CD4-positive, alpha-beta memory T cell (primary cell): ENCODE results near the gene CUBN. TPM values are rescaled to one million over a fixed set of nuclear protein-coding genes. Genes with fewer than 3 reads are reported as not detected.

ENCODE experiments used
- CTCF ChIA-PET: fragments of 350-600 bp; sonication (Branson Sonifier 250); formaldehyde crosslinking; loops from one replicate; lab custom pipeline; 2021; ENCODE audit warnings: inconsistent platforms; ENCODE audit not compliant: partially characterized antibody; lab: Charles Lee
- POLR2A ChIA-PET: fragments of 350-600 bp; sonication (Branson Sonifier 250); formaldehyde crosslinking; loops from one replicate; lab custom pipeline; 2021; ENCODE audit not compliant: partially characterized antibody; lab: Charles Lee
- DNase-seq, 5 donors: peaks; one replicate each; pipeline versions ENCODE4 v3.0.0 to v3.0.0-alpha.2; 2020 to 2022; ENCODE audit warnings: mixed read lengths in 1 of 5
- H3K27ac ChIP-seq: one replicate; pipeline ENCODE4 v1.7.0; 2013; ENCODE audit warnings: low read depth, low read length
- H3K27me3 ChIP-seq: 2 replicates; pipeline ENCODE4 v1.7.0; 2013; ENCODE audit warnings: mild to moderate bottlenecking, low read length, moderate library complexity; ENCODE audit not compliant: insufficient read depth
- H3K36me3 ChIP-seq: 2 replicates; pipeline ENCODE4 v1.7.0; 2013; ENCODE audit warnings: mild to moderate bottlenecking, low read length, moderate library complexity; ENCODE audit not compliant: insufficient read depth
- H3K4me1 ChIP-seq: 2 replicates; pipeline ENCODE4 v1.7.0; 2013; ENCODE audit warnings: mild to moderate bottlenecking, low read length, moderate library complexity; ENCODE audit not compliant: insufficient read depth
- H3K4me3 ChIP-seq, 2 donors: one replicate each; pipeline ENCODE4 v1.7.0; 2013; ENCODE audit warnings: low read length in 2 of 2, mild to moderate bottlenecking in 1 of 2
- H3K9me3 ChIP-seq, 2 donors: one replicate each; pipeline ENCODE4 v1.7.0; 2013; ENCODE audit warnings: low read length in 2 of 2, control low read depth in 1 of 2; ENCODE audit not compliant: control insufficient read depth in 1 of 2
- H3K27ac Mint-ChIP-seq, 7 donors: one replicate each; pipeline ENCODE4 v1.8.0; 2020 to 2021; ENCODE audit warnings: mixed read lengths in 7 of 7, mild to moderate bottlenecking in 6 of 7, inconsistent platforms in 3 of 7, moderate library complexity in 3 of 7
- H3K27me3 Mint-ChIP-seq, 2 donors: one replicate each; pipeline ENCODE4 v1.8.0; 2020 to 2021; ENCODE audit warnings: mixed read lengths in 2 of 2
- H3K36me3 Mint-ChIP-seq, 2 donors: one replicate each; pipeline ENCODE4 v1.8.0; 2020 to 2021; ENCODE audit warnings: mixed read lengths in 2 of 2, inconsistent platforms in 1 of 2, mild to moderate bottlenecking in 1 of 2
- H3K4me1 Mint-ChIP-seq, 4 donors: one replicate each; pipeline ENCODE4 v1.8.0; 2020 to 2021; ENCODE audit warnings: mixed read lengths in 4 of 4, mild to moderate bottlenecking in 1 of 4
- H3K4me3 Mint-ChIP-seq, 8 donors: one replicate each; pipeline ENCODE4 v1.8.0; 2020 to 2021; ENCODE audit warnings: mixed read lengths in 8 of 8, mild to moderate bottlenecking in 7 of 8, moderate library complexity in 6 of 8, inconsistent platforms in 3 of 8
- H3K9me3 Mint-ChIP-seq, 8 donors: one replicate each; pipeline ENCODE4 v1.8.0; 2020 to 2021; ENCODE audit warnings: mixed read lengths in 8 of 8, mild to moderate bottlenecking in 5 of 8, inconsistent platforms in 3 of 8, moderate library complexity in 1 of 8
- intact Hi-C: fragments of 100-400 bp; cut with micrococcal nuclease; formaldehyde crosslinking; loops from one replicate; pipeline ENCODE4 v1.15.1; 2023
- polyA plus RNA-seq, 2 donors: library from polyadenylated mRNA; unstranded; fragments of 300-500 nt; fragmentation: Illumina TruSeq; gene quantifications; one replicate each; pipeline ENCODE4 v1.2.3, GENCODE V29; 2021
- total RNA-seq, 2 experiments: library from RNA; stranded (reverse); gene quantifications; one replicate each; pipeline ENCODE4 v1.2.3, GENCODE V29; 2021

Gene CUBN
- total and polyA plus RNA-seq, 4 experiments from 2014 or later = 0.49 to 10.9 (median 8.5) TPM; not detected in 1

GRCh38 chr10:16798571-16798970, 331.0 kb downstream of the CUBN start:
- ChIA-PET POLR2A (no interaction called here), CTCF (no interaction called here)
- H3K36me3 ChIP-seq = no peaks in the 10 kb centered on the region
- intact Hi-C loops = no loop called here
- H3K27me3 ChIP-seq = no peaks in the 10 kb centered on the region
- H3K4me3 ChIP-seq = no peak overlapping the region
- no peaks in the 10 kb centered on the region for H3K9me3 Mint-ChIP-seq
- no peak for DNase-seq
- H3K27ac Mint-ChIP-seq = peak overlapping the region in 1 of 7 donors; percentile 3
- H3K27me3 Mint-ChIP-seq = no peaks in the 10 kb centered on the region
- no peak overlapping the region for H3K4me3 Mint-ChIP-seq
- peaks cover 14% of the 10 kb centered on the region for H3K4me1 ChIP-seq
- H3K4me1 Mint-ChIP-seq = peaks cover 31 to 58% (median 37%) of the 10 kb centered on the region in 4 donors
- H3K27ac ChIP-seq = no peak overlapping the region
- no peaks in the 10 kb centered on the region for H3K9me3 ChIP-seq
- peaks cover 21 to 39% of the 10 kb centered on the region in 2 donors for H3K36me3 Mint-ChIP-seq

GRCh38 chr10:16795410-16796073, 334.1 kb downstream of the CUBN start:
- no peaks in the 10 kb centered on the region for H3K9me3 ChIP-seq
- H3K27me3 ChIP-seq = no peaks in the 10 kb centered on the region
- peak overlapping the region in 4 of 7 donors; percentile 3 to 63 (median 23) for H3K27ac Mint-ChIP-seq
- POLR2A ChIA-PET = interaction anchor here (3.2 kb wide), 1 partner anchor 22 kb away, joined by 8 read pairs; the partner anchor contains the start of gene RSU1
- no peak overlapping the region for H3K27ac ChIP-seq
- no peaks in the 10 kb centered on the region for H3K27me3 Mint-ChIP-seq
- no peak for DNase-seq
- peaks cover 6% of the 10 kb centered on the region for H3K4me1 ChIP-seq
- H3K4me3 Mint-ChIP-seq = no peak overlapping the region
- H3K36me3 Mint-ChIP-seq = peaks cover 34 to 46% of the 10 kb centered on the region in 2 donors
- CTCF ChIA-PET = interaction anchor here (0.6 to 2.1 kb wide), 6 partner anchors 9 to 122 kb away, joined by 3 to 6 read pairs (median 4); partner anchors contain the start of gene RSU1
- intact Hi-C loops = no loop called here
- peaks cover 20 to 43% (median 27%) of the 10 kb centered on the region in 4 donors for H3K4me1 Mint-ChIP-seq
- H3K4me3 ChIP-seq = no peak overlapping the region
- no peaks in the 10 kb centered on the region for H3K9me3 Mint-ChIP-seq
- H3K36me3 ChIP-seq = no peaks in the 10 kb centered on the region

GRCh38 chr10:16794005-16794404, 335.6 kb downstream of the CUBN start:
- no peaks in the 10 kb centered on the region for H3K27me3 Mint-ChIP-seq
- POLR2A ChIA-PET = interaction anchor here (1.3 to 3.2 kb wide), 2 partner anchors 24 kb away, joined by 3 to 8 read pairs; partner anchors contain the start of gene RSU1
- no peak for DNase-seq
- H3K27ac Mint-ChIP-seq = peak overlapping the region in 4 of 7 donors; percentile 5 to 73 (median 55)
- no peak overlapping the region for H3K4me3 Mint-ChIP-seq
- Histone ChIP-seq H3K27ac (no peak overlapping the region), H3K4me1 (peaks cover 1% of the 10 kb centered on the region), H3K27me3 (no peaks in the 10 kb centered on the region), H3K9me3 (no peaks in the 10 kb centered on the region), H3K4me3 (no peak overlapping the region), H3K36me3 (no peaks in the 10 kb centered on the region)
- H3K9me3 Mint-ChIP-seq = no peaks in the 10 kb centered on the region
- peaks cover 14 to 28% (median 24%) of the 10 kb centered on the region in 4 donors for H3K4me1 Mint-ChIP-seq
- CTCF ChIA-PET = interaction anchor here (1.9 kb wide), 1 partner anchor 11 kb away, joined by 6 read pairs; no protein-coding TSS in a partner anchor
- intact Hi-C loops = no loop called here
- peaks cover 38 to 59% of the 10 kb centered on the region in 2 donors for H3K36me3 Mint-ChIP-seq

GRCh38 chr10:16792675-16793074, 336.9 kb downstream of the CUBN start:
- no peaks in the 10 kb centered on the region for H3K27me3 ChIP-seq
- no peaks in the 10 kb centered on the region for H3K36me3 ChIP-seq
- Mint-ChIP-seq H3K27me3 (no peaks in the 10 kb centered on the region), H3K27ac (peak overlapping the region in 2 of 7 donors; percentile 44 to 59), H3K36me3 (peaks cover 35 to 55% of the 10 kb centered on the region in 2 donors), H3K4me1 (peaks cover 24 to 34% (median 32%) of the 10 kb centered on the region in 4 donors), H3K4me3 (no peak overlapping the region), H3K9me3 (no peaks in the 10 kb centered on the region)
- H3K4me3 ChIP-seq = no peak overlapping the region
- no peak overlapping the region for H3K27ac ChIP-seq
- intact Hi-C loops = no loop called here
- peaks cover 14% of the 10 kb centered on the region for H3K4me1 ChIP-seq
- DNase-seq = no peak
- ChIA-PET CTCF (interaction anchor here (1.5 to 1.9 kb wide), 2 partner anchors 12 to 15 kb away, joined by 6 read pairs; no protein-coding TSS in a partner anchor), POLR2A (interaction anchor here (1.3 kb wide), 1 partner anchor 25 kb away, joined by 3 read pairs; the partner anchor contains the start of gene RSU1)
- H3K9me3 ChIP-seq = no peaks in the 10 kb centered on the region

- intact Hi-C loops = no loop called here
- no peak overlapping the region for H3K4me3 ChIP-seq
- no peak for DNase-seq
- H3K27me3 ChIP-seq = no peaks in the 10 kb centered on the region
- CTCF ChIA-PET = interaction anchor here (0.6 to 1.4 kb wide), 2 partner anchors 24 to 469 kb away, joined by 3 to 5 read pairs; no protein-coding TSS in a partner anchor
- Mint-ChIP-seq H3K27ac (peak overlapping the region; percentile 87 to 100 (median 99)), H3K36me3 (peaks cover 30 to 57% of the 10 kb centered on the region in 2 donors), H3K27me3 (no peaks in the 10 kb centered on the region), H3K4me1 (peaks cover 26 to 48% (median 33%) of the 10 kb centered on the region in 4 donors), H3K4me3 (no peak overlapping the region), H3K9me3 (peaks cover 0 to 3% (median 0%) of the 10 kb centered on the region in 8 donors)
- peaks cover 28% of the 10 kb centered on the region for H3K4me1 ChIP-seq
- H3K27ac ChIP-seq = peak overlapping the region; percentile 76
- no peaks in the 10 kb centered on the region for H3K36me3 ChIP-seq
- no peaks in the 10 kb centered on the region for H3K9me3 ChIP-seq
- POLR2A ChIA-PET = interaction anchor here (4.0 kb wide), 1 partner anchor 28 kb away, joined by 19 read pairs; the partner anchor contains the start of gene RSU1
Observed at GRCh38 chr10:16789765-16790164, 339.8 kb downstream of the CUBN start.

- Histone ChIP-seq H3K36me3 (no peaks in the 10 kb centered on the region), H3K9me3 (no peaks in the 10 kb centered on the region), H3K4me1 (peaks cover 28% of the 10 kb centered on the region), H3K27me3 (no peaks in the 10 kb centered on the region), H3K27ac (peak overlapping the region; percentile 76), H3K4me3 (no peak overlapping the region)
- Mint-ChIP-seq H3K4me1 (peaks cover 26 to 48% (median 33%) of the 10 kb centered on the region in 4 donors), H3K27me3 (no peaks in the 10 kb centered on the region), H3K9me3 (peaks cover 0 to 3% (median 0%) of the 10 kb centered on the region in 8 donors), H3K36me3 (peaks cover 28 to 53% of the 10 kb centered on the region in 2 donors), H3K27ac (peak overlapping the region; percentile 87 to 100 (median 99)), H3K4me3 (no peak overlapping the region)
- CTCF ChIA-PET = interaction anchor here (0.7 to 1.4 kb wide), 3 partner anchors 10 to 28 kb away, joined by 3 to 5 read pairs (median 3); partner anchors contain the start of gene RSU1
- intact Hi-C loops = no loop called here
- POLR2A ChIA-PET = interaction anchor here (4.0 kb wide), 1 partner anchor 28 kb away, joined by 19 read pairs; the partner anchor contains the start of gene RSU1
- no peak for DNase-seq
Observed at GRCh38 chr10:16789261-16789660, 340.4 kb downstream of the CUBN start.

GRCh38 chr10:16788778-16789177, 340.8 kb downstream of the CUBN start:
- Mint-ChIP-seq H3K36me3 (peaks cover 25 to 49% of the 10 kb centered on the region in 2 donors), H3K27me3 (no peaks in the 10 kb centered on the region)

More at GRCh38 chr10:16788778-16789177, 340.8 kb downstream of the CUBN start:
- peaks cover 28% of the 10 kb centered on the region for H3K4me1 ChIP-seq
- peak overlapping the region in 1 of 8 donors; percentile 31 for H3K4me3 Mint-ChIP-seq
- peaks cover 0 to 3% (median 0%) of the 10 kb centered on the region in 8 donors for H3K9me3 Mint-ChIP-seq
- CTCF ChIA-PET = interaction anchor here (0.7 to 1.5 kb wide), 4 partner anchors 10 to 29 kb away, joined by 3 to 5 read pairs (median 4); partner anchors contain the start of gene RSU1
- no peaks in the 10 kb centered on the region for H3K9me3 ChIP-seq
- no peaks in the 10 kb centered on the region for H3K27me3 ChIP-seq
- H3K4me1 Mint-ChIP-seq = peaks cover 26 to 48% (median 32%) of the 10 kb centered on the region in 4 donors
- no peak for DNase-seq
- H3K36me3 ChIP-seq = no peaks in the 10 kb centered on the region
- intact Hi-C loops = no loop called here
- POLR2A ChIA-PET = interaction anchor here (0.6 to 4.0 kb wide), 2 partner anchors 29 to 442 kb away, joined by 3 to 19 read pairs; partner anchors contain the start of gene RSU1
- peak overlapping the region; percentile 87 to 100 (median 99) for H3K27ac Mint-ChIP-seq
- H3K4me3 ChIP-seq = no peak overlapping the region
- H3K27ac ChIP-seq = peak overlapping the region; percentile 76
